Transverse colon (tissue), 4 donors: ENCODE measurements around the gene KANK4.

Source experiments
- EP300 ChIP-seq: sonication (generic); formaldehyde crosslinking; IDR thresholded peaks from one replicate; pipeline ENCODE4 v1.6.1; 2017; ENCODE audit warnings: antibody characterized with exemption, low read depth
- POLR2A ChIP-seq: fragments of 450-650 bp; IDR thresholded peaks from one replicate; pipeline ENCODE4 v1.6.1; 2016; ENCODE audit warnings: antibody characterized with exemption, mild to moderate bottlenecking, moderate library complexity
- POLR2AphosphoS5 ChIP-seq, 3 donors: sonication (generic); formaldehyde crosslinking; IDR thresholded peaks; one replicate each; pipeline ENCODE4 v1.6.1; 2016; ENCODE audit warnings: antibody characterized with exemption in 3 of 3
- TF ChIP-seq, protein P1 (sequence below), 5 experiments: fragments of 200-600 bp in 3 of 5; fragments of 450-650 bp in 2 of 5; sonication (generic) in 3 of 5; IDR thresholded peaks; 1 replicate in 2 of 5; 2 replicates in 3 of 5; pipeline ENCODE4 v1.5.1; 2016 to 2017; ENCODE audit warnings: antibody characterized with exemption in 5 of 5, inconsistent platforms in 3 of 5, mild to moderate bottlenecking in 2 of 5, moderate library complexity in 1 of 5

- TF ChIP-seq, protein P1, sequence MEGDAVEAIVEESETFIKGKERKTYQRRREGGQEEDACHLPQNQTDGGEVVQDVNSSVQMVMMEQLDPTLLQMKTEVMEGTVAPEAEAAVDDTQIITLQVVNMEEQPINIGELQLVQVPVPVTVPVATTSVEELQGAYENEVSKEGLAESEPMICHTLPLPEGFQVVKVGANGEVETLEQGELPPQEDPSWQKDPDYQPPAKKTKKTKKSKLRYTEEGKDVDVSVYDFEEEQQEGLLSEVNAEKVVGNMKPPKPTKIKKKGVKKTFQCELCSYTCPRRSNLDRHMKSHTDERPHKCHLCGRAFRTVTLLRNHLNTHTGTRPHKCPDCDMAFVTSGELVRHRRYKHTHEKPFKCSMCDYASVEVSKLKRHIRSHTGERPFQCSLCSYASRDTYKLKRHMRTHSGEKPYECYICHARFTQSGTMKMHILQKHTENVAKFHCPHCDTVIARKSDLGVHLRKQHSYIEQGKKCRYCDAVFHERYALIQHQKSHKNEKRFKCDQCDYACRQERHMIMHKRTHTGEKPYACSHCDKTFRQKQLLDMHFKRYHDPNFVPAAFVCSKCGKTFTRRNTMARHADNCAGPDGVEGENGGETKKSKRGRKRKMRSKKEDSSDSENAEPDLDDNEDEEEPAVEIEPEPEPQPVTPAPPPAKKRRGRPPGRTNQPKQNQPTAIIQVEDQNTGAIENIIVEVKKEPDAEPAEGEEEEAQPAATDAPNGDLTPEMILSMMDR (IDR thresholded peaks at IDR 0.05), result no peak
- TF ChIP-seq POLR2A, result no peak
- no peak for TF ChIP-seq EP300
- TF ChIP-seq POLR2AphosphoS5 (IDR thresholded peaks at IDR 0.05), result no peak
Measured at GRCh38 chr1:62368989-62369388, 49.8 kb upstream of the KANK4 start.
